H1 (cell line): ENCODE measurements around the gene NOX5. TPM values are rescaled to one million over a fixed set of nuclear protein-coding genes. Genes with fewer than 3 reads are reported as not detected.

Experiments used
- CTCF ChIA-PET: fragments of 300-600 bp; sonication (Branson Sonifier 250); formaldehyde crosslinking; loops from one replicate; lab custom pipeline; 2021; ENCODE audit not compliant: partially characterized antibody; lab: Charles Lee
- POLR2A ChIA-PET: fragments of 300-600 bp; sonication (Branson Sonifier 250); formaldehyde crosslinking; loops from one replicate; lab custom pipeline; 2021; ENCODE audit warnings: inconsistent platforms; ENCODE audit not compliant: partially characterized antibody; lab: Charles Lee
- DNase-seq, 2 experiments: peaks; one replicate each; pipeline versions ENCODE4 v3.0.0 to v3.0.0-alpha.2; 2010 to 2022; ENCODE audit warnings: low spot score in 2 of 2, low read depth in 1 of 2, mixed read lengths in 1 of 2
- FAIRE-seq: peaks from 2 replicates; lab custom pipeline; 2011; peaks lifted over from hg19 to GRCh38; lab: Jason Lieb, UNC
- H2AFZ ChIP-seq: 2 replicates; pipeline ENCODE4 v1.8.1; 2012; ENCODE audit warnings: low read length, inconsistent platforms
- H2AK5ac ChIP-seq: 2 replicates; pipeline ENCODE4 v1.6.1; 2013; ENCODE audit warnings: low read depth, low read length
- H2BK120ac ChIP-seq: replicated peaks from 2 replicates; pipeline ENCODE3; 2013; ENCODE audit warnings: low read depth, low read length, inconsistent platforms
- H2BK12ac ChIP-seq: 2 replicates; pipeline ENCODE4 v1.6.1; 2013; ENCODE audit warnings: low read depth, low read length
- H2BK15ac ChIP-seq: 2 replicates; pipeline ENCODE4 v1.6.1; 2013; ENCODE audit warnings: low read length
- H2BK20ac ChIP-seq: 2 replicates; pipeline ENCODE4 v1.6.1; 2013; ENCODE audit warnings: low read length
- H2BK5ac ChIP-seq: 2 replicates; pipeline ENCODE4 v1.6.1; 2013; ENCODE audit warnings: low read depth, low read length
- H3K14ac ChIP-seq: 2 replicates; pipeline ENCODE4 v1.6.1; 2013; ENCODE audit warnings: inconsistent platforms; ENCODE audit not compliant: insufficient read length
- H3K18ac ChIP-seq: 2 replicates; pipeline ENCODE4 v1.6.1; 2013; ENCODE audit warnings: low read length; ENCODE audit errors: extremely low read depth
- H3K23ac ChIP-seq: 2 replicates; pipeline ENCODE4 v1.6.1; 2013; ENCODE audit warnings: inconsistent platforms; ENCODE audit not compliant: insufficient read length
- H3K23me2 ChIP-seq: 2 replicates; pipeline ENCODE4 v1.6.1; 2013; ENCODE audit warnings: low read depth, low read length
- H3K27ac ChIP-seq: 2 replicates; pipeline ENCODE4 v1.6.1; 2011; ENCODE audit warnings: low read depth, low read length, inconsistent platforms
- H3K27me3 ChIP-seq, 4 experiments: replicated peaks in 1 of 4; 1 replicate in 1 of 4; 2 replicates in 3 of 4; pipeline versions ENCODE4 v1.6.1 to v1.8.1; 2011 to 2013; ENCODE audit warnings: low read length in 3 of 4, mild to moderate bottlenecking in 3 of 4, inconsistent platforms in 2 of 4, mixed read lengths in 2 of 4, moderate library complexity in 1 of 4; ENCODE audit not compliant: control insufficient read depth in 3 of 4, insufficient read depth in 3 of 4; ENCODE audit errors: extremely low read depth in 1 of 4
- H3K36me3 ChIP-seq, 4 experiments: 2 replicates each; pipeline versions ENCODE4 v1.6.1 to v1.8.1; 2011 to 2013; ENCODE audit warnings: mild to moderate bottlenecking in 4 of 4, low read length in 3 of 4, moderate library complexity in 2 of 4, control low read depth in 1 of 4, inconsistent platforms in 1 of 4; ENCODE audit not compliant: insufficient read depth in 4 of 4, control insufficient read depth in 2 of 4
- H3K4ac ChIP-seq: replicated peaks from 2 replicates; pipeline ENCODE3; 2013; ENCODE audit warnings: low read length, low read depth, mixed read lengths, inconsistent platforms; ENCODE audit not compliant: insufficient read length
- H3K4me1 ChIP-seq, 4 experiments: replicated peaks in 1 of 4; 1 replicate in 1 of 4; 2 replicates in 3 of 4; pipeline versions ENCODE4 v1.6.1 to v1.8.1; 2011 to 2013; ENCODE audit warnings: low read length in 3 of 4, inconsistent platforms in 2 of 4, mixed read lengths in 1 of 4; ENCODE audit not compliant: insufficient read depth in 4 of 4, control insufficient read depth in 3 of 4
- H3K4me2 ChIP-seq, 2 experiments: 2 replicates each; pipeline versions ENCODE4 v1.6.1 to v1.8.1; 2011 to 2013; ENCODE audit warnings: low read depth in 2 of 2, low read length in 2 of 2, control low read depth in 1 of 2, inconsistent platforms in 1 of 2, mild to moderate bottlenecking in 1 of 2; ENCODE audit not compliant: insufficient read depth in 1 of 2
- H3K4me3 ChIP-seq, 4 experiments: fragments of 200-600, 300-600 bp in 1 of 4; sonication (generic), shearing (Covaris generic), sonication (Bioruptor Twin) in 1 of 4; 2 replicates each; pipeline versions ENCODE4 v1.5.1 to v1.8.1; 2011 to 2016; ENCODE audit warnings: low read length in 4 of 4, low read depth in 3 of 4, control low read depth in 2 of 4, inconsistent platforms in 2 of 4, mild to moderate bottlenecking in 2 of 4, mixed read lengths in 1 of 4, moderate library complexity in 1 of 4; ENCODE audit not compliant: insufficient read depth in 2 of 4; ENCODE audit errors: extremely low read depth in 1 of 4
- H3K56ac ChIP-seq: replicated peaks from 2 replicates; pipeline ENCODE3; 2013; ENCODE audit warnings: low read depth, mild to moderate bottlenecking, mixed read lengths, low read length, inconsistent platforms; ENCODE audit not compliant: insufficient read length
- H3K79me1 ChIP-seq: 2 replicates; pipeline ENCODE4 v1.6.1; 2013; ENCODE audit warnings: low read depth, low read length, control low read depth
- H3K79me2 ChIP-seq, 2 experiments: 2 replicates each; pipeline versions ENCODE4 v1.6.1 to v1.8.1; 2012 to 2013; ENCODE audit warnings: low read length in 2 of 2, mild to moderate bottlenecking in 2 of 2, inconsistent platforms in 1 of 2; ENCODE audit not compliant: insufficient read depth in 2 of 2, control insufficient read depth in 1 of 2
- H3K9ac ChIP-seq, 4 experiments: replicated peaks in 1 of 4; 1 replicate in 1 of 4; 2 replicates in 3 of 4; pipeline versions ENCODE4 v1.6.1 to v1.8.1; 2011 to 2013; ENCODE audit warnings: low read depth in 3 of 4, low read length in 3 of 4, control low read depth in 2 of 4, mild to moderate bottlenecking in 2 of 4, moderate library complexity in 2 of 4, inconsistent platforms in 1 of 4; ENCODE audit errors: extremely low read depth in 1 of 4
- H3K9me3 ChIP-seq, 2 experiments: 2 replicates each; pipeline versions ENCODE4 v1.6.1 to v1.8.1; 2012 to 2013; ENCODE audit warnings: mild to moderate bottlenecking in 2 of 2, moderate library complexity in 2 of 2, control low read depth in 1 of 2, inconsistent platforms in 1 of 2, low read depth in 1 of 2, low read length in 1 of 2, mixed read lengths in 1 of 2; ENCODE audit not compliant: insufficient read depth in 2 of 2
- H4K20me1 ChIP-seq, 2 experiments: replicated peaks in 1 of 2; 2 replicates each; pipeline versions ENCODE3 to v1.8.1; 2011 to 2013; ENCODE audit warnings: inconsistent platforms in 2 of 2, low read length in 2 of 2, mild to moderate bottlenecking in 1 of 2; ENCODE audit not compliant: insufficient read depth in 2 of 2, control insufficient read depth in 1 of 2
- H4K5ac ChIP-seq: 2 replicates; pipeline ENCODE4 v1.6.1; 2013; ENCODE audit warnings: low read length, low read depth, mixed read lengths, inconsistent platforms; ENCODE audit not compliant: insufficient read length
- H4K8ac ChIP-seq: 2 replicates; pipeline ENCODE4 v1.8.0; 2013; ENCODE audit warnings: mild to moderate bottlenecking, moderate library complexity, low read length, inconsistent platforms; ENCODE audit not compliant: insufficient read depth; ENCODE audit errors: extremely low read depth
- H4K91ac ChIP-seq: replicated peaks from 2 replicates; pipeline ENCODE3; 2013; ENCODE audit warnings: low read length, mixed read lengths, inconsistent platforms; ENCODE audit not compliant: insufficient read length
- ASH2L ChIP-seq: fragments of 200-600, 300-600 bp; sonication (generic); IDR thresholded peaks from one replicate; pipeline ENCODE4 v1.7.1; 2017; ENCODE audit warnings: low read length
- ATF2 ChIP-seq: IDR thresholded peaks from 2 replicates; pipeline ENCODE4 v1.6.1; 2012; ENCODE audit warnings: low read length, inconsistent platforms
- CBX8 ChIP-seq: fragments of 300-800, 300-1000 bp; sonication (generic); IDR thresholded peaks from 2 replicates; pipeline ENCODE4 v1.7.1; 2016; ENCODE audit warnings: low read depth, low read length, borderline replicate concordance
- CTBP2 ChIP-seq: IDR thresholded peaks from 2 replicates; pipeline ENCODE4 v1.7.0; 2011; ENCODE audit warnings: borderline replicate concordance, mild to moderate bottlenecking, moderate library complexity, mixed read lengths, low read length; ENCODE audit not compliant: insufficient read depth, insufficient read length
- JUND ChIP-seq: IDR thresholded peaks from 2 replicates; pipeline ENCODE4 v1.6.1; 2011; ENCODE audit warnings: mild to moderate bottlenecking, improper control_type of control experiment, low read length
- MAFK ChIP-seq: IDR thresholded peaks from 2 replicates; pipeline ENCODE4 v1.6.1; 2012; ENCODE audit warnings: low read depth, mild to moderate bottlenecking, improper control_type of control experiment, low read length
- PHF8 ChIP-seq: fragments of 200-600 bp; sonication (generic); conservative IDR thresholded peaks from 2 replicates; pipeline ENCODE4 v1.7.1; 2012; ENCODE audit warnings: low read depth, mild to moderate bottlenecking, inconsistent platforms, low read length, moderate library complexity
- POLR2A ChIP-seq, 2 experiments: IDR thresholded peaks; 1 replicate in 1 of 2; 2 replicates in 1 of 2; pipeline ENCODE4 v1.6.1; 2011; ENCODE audit warnings: low read depth in 2 of 2, low read length in 2 of 2, mild to moderate bottlenecking in 2 of 2; ENCODE audit errors: control extremely low read depth in 1 of 2
- POLR2AphosphoS5 ChIP-seq: IDR thresholded peaks from 2 replicates; pipeline ENCODE4 v1.6.1; 2011; ENCODE audit warnings: low read depth, low read length
- RFX5 ChIP-seq: IDR thresholded peaks from 2 replicates; pipeline ENCODE4 v1.6.1; 2011; ENCODE audit warnings: low read depth, low read length, improper control_type of control experiment, borderline replicate concordance
- SAP30 ChIP-seq: fragments of 300-600 bp; sonication (generic); IDR thresholded peaks from 2 replicates; pipeline ENCODE4 v1.7.1; 2012; ENCODE audit warnings: low read length, moderate library complexity, mild to moderate bottlenecking, inconsistent platforms; ENCODE audit not compliant: insufficient read depth, insufficient replicate concordance
- SRF ChIP-seq: IDR thresholded peaks from 2 replicates; pipeline ENCODE4 v1.6.1; 2011; ENCODE audit warnings: mild to moderate bottlenecking, low read depth, low read length, moderate library complexity
- TBP ChIP-seq: IDR thresholded peaks from 2 replicates; pipeline ENCODE4 v1.6.1; 2011; ENCODE audit warnings: low read depth, low read length, improper control_type of control experiment
- WGBS, 2 experiments: shearing (Covaris generic) in 1 of 2; methylation state at CpG; one replicate each; pipeline versions ENCODE4 v1.1.6 to v1.1.7; 2013 to 2015; ENCODE audit warnings: low lambda C conversion rate in 2 of 2, mixed read lengths in 2 of 2, inconsistent platforms in 1 of 2, low coverage in 1 of 2, missing lambda C conversion rate in 1 of 2; ENCODE audit not compliant: insufficient replicate concordance in 2 of 2, insufficient coverage in 1 of 2, insufficient read length in 1 of 2; ENCODE audit errors: extremely low coverage in 1 of 2, missing lambda C conversion rate in 1 of 2; 5-methylcytosine and 5-hydroxymethylcytosine counted together
- polyA plus RNA-seq, 7 experiments: library from polyadenylated mRNA; depleted of rRNA in 3 of 7; stranded (reverse) in 5 of 7; unstranded in 2 of 7; fragments of >200 nt in 5 of 7; fragments of 200-250 nt in 2 of 7; gene quantifications; 1 replicate in 5 of 7; 2 replicates in 1 of 7; 4 replicates in 1 of 7; pipeline versions ENCODE4 v1.2.1 to v1.2.3, GENCODE V29; 2011 to 2013; ENCODE audit warnings: missing spikeins in 2 of 7, mixed read lengths in 2 of 7
- total RNA-seq: library from RNA; stranded (reverse); fragmentation: NEBNext Ultra II Directional; extraction: Animal tissue kit (Norgen Biotek cat#: 25700); gene quantifications from 2 replicates; pipeline ENCODE4 v1.2.1, GENCODE V29; 2021

Gene NOX5
- total and polyA plus RNA-seq, 2 of the 8 experiments (the other 6 are each of a cell fraction or from before 2014, with no cell fraction given) = under 0.01 TPM; not detected in 1

GRCh38 chr15:68994149-68994548 is 20.3 kb upstream of the NOX5 start:
- Histone ChIP-seq H3K79me1 (no peaks in the 10 kb centered on the region), H3K27me3 (0 out of 7 replicates have a peak, but pooled peaks cover 0 to 2% (median 0%) of the 10 kb centered on the region in 4 experiments), H3K27ac (no peak overlapping the region), H3K9me3 (0 out of 4 replicates have a peak, but pooled peaks cover 0 to 4% of the 10 kb centered on the region in 2 experiments), H3K18ac (no peak overlapping the region), H3K4ac (no peak overlapping the region), H3K9ac (no peak overlapping the region), H3K4me3 (no peak overlapping the region), H3K14ac (no peak overlapping the region), H4K20me1 (no peaks in the 10 kb centered on the region), H3K56ac (no peak overlapping the region), H2AFZ (no peak overlapping the region), H4K91ac (no peak overlapping the region), H3K23me2 (no peaks in the 10 kb centered on the region), H3K4me1 (peaks cover 5 to 19% (median 10%) of the 10 kb centered on the region in 4 experiments; a peak in 6 of 7 replicates), H2BK12ac (no peak overlapping the region), H3K23ac (no peak overlapping the region), H4K5ac (no peak overlapping the region), H3K79me2 (no peaks in the 10 kb centered on the region), H4K8ac (no peak overlapping the region), H3K4me2 (no peak overlapping the region), H2BK120ac (no peak overlapping the region), H2BK5ac (no peak overlapping the region), H2BK20ac (no peak overlapping the region), H3K36me3 (no peaks in the 10 kb centered on the region; a peak in 1 of 8 replicates), H2AK5ac (no peak overlapping the region), H2BK15ac (no peak overlapping the region)
- FAIRE-seq (no peak), DNase-seq (peak in 1 of 2 experiments; percentile 31)
- ChIA-PET CTCF (interaction anchor here (1.0 kb wide), 1 partner anchor 19 kb away, joined by 3 read pairs; no protein-coding TSS in a partner anchor), POLR2A (no interaction called here)
- WGBS, 2 experiments = 89% methylated on average over 2 of the region's 2 CpGs; no CpG with 5 or more reads in 1 of the 2 experiments
- TF ChIP-seq ASH2L (no peak), TBP (no peak), ATF2 (no peak), PHF8 (no peak), MAFK (no peak), CBX8 (no peak), SAP30 (no peak), SRF (no peak), JUND (no peak), POLR2AphosphoS5 (no peak), CTBP2 (no peak), POLR2A (IDR thresholded peaks at IDR 0.05; ENCODE audit: control extremely low read depth in 1 of 2, low read depth in 2 of 2, low read length in 2 of 2) (no peak), RFX5 (no peak)
